DMS 273 treated with DMSO at 0.1 percent for 48 hours (cell line): ENCODE measurements around the gene REXO1.
"Not testable (repeated sequence)": the region's sequence is repeated elsewhere in the genome, so short reads cannot be mapped to it uniquely, and the experiment has no call there.

Experiments used
- DNase-seq: peaks from one replicate; lab custom pipeline; 2025; lab: John Stamatoyannopoulos, UW

REXO1 gene

DNA sequence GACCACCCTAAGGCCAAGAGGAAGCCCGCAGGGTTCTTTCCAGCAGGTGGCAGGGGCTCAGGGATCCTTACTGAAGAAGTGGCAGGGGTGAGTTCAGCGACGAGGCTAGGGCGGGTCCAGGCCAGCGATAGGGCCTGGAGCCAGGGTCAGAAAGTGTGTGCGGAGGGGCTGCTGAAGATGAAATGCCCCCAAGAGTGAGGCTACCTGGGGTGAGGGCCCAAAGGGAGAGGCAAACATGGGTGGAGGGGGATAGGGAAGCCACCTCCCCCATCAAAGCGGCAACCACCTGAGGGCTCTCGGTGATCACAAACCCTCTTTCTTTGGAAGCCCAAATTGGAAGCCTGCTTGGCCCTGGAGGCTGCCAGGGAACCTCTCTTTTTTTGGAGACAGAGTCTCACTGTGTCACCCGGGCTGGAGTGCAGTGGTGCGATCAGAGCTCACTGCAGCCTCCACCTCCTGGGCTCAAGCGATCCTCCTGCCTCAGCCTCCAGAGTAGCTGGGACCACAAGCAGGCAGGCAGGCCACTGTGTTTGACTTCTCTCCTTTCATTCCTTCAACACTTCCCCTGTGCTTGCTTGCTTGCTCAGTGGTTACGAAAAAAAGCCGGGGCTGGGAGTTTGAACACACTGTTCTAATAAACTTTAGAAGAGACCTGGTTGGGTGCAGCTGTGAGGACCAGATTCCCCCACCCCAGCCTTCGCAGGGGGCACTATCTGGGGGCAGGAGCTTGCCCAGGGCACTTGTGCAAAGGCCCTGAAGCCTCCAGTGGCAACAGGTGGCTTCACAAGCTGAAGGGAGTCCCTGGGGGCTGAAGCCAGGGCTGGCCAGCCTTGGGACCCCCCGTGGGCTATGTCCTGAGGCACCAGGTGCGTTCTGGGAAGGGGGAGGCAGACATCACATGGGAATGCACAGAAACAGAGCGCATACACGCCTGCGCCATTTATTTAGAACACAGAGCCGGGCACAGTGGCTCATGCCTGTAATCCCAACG lies 34.8 kb downstream of the REXO1 start:
- no peak for DNase-seq

DNA sequence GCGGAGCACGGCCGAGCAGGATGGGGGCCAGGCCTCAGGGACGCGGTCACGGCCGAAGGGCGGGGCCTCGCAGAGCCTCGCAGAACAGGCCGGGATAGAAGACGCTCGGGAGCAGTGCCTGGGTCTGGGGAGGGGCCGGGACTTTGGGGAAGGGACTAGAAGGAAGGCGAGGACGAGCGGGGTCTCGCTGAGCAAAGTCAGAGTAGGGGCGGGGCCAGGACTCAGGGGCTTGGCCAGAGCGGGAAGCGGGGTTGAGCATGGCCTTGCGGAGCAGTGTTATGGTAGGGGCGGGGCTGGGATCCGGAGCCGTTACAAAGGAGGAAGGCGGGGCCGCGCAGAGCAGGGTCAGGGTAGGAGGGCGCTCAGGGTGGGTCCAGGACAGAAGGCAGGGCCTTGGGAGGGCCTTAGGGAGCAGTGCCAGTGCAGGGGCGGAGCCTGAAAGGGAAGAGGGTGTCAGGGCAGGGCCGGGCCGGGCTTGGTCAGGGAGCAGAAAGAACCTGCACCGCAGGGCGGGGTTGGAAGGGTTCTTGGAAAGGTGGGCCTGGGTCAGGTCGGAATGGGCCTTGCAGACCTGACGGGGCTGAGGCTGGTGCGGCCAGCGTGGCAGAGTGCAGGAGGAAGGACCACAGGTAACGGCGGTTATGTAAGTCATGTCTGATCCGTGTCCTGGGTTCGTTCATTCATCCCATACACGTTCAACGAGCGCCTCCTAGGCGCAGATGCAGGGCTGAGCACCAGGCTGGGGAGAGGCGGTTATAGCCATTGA lies 35.7 kb downstream of the REXO1 start:
- DNase-seq, result peak; percentile 89

DNA sequence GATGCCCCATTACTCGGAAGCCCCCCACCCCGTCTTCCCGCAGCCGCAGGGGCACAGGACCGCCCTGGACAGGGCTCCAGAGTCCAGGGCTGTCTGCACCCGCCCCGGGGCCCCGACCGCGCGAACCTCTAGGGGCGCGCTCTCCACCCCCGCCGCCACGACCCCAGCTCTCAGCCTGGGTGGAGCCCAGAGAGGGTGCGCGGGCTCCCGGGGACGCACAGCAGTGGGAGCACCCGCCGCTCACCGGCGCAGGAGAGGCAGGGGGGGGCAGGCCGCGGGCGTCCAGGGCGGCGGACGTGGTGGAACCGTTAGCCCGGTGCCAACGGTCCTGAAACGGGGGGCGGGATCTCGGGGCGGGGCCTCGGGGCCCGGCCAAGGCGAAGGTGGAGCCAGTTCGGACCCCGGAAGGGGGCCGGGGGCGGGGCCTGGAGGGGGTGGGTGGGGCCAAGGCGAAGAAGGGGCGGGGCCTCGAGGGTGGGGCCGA lies 36.3 kb downstream of the REXO1 start, which contains the start of gene ATP8B3:
Gene ATP8B3, minus strand, starts transcription at position 335 of the 484 bp plus-strand sequence. CDS start 540 bp downstream, outside the sequence.
- DNase-seq, result no peak

DNA sequence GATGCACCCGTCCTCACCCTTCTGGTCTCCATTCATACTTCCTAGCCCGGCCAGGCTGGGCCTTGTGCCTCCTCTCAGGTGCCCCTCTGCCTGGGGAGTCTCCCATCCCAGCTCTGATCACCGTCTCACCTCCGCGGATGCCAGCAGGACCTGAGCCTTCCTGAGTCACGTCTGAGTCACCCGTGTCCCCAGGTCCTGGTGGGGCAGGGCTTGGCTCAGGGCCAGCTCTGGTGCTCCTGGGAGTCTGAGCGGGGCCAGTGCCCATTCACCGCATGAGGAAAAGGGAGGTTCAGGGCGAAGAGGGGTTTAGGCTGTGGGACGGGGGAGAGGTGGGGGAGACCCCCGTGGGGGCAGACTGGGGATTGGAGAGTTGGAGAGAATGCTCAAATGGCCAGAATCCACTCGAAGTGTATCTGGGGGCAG lies 36.8 kb downstream of the REXO1 start:
- DNase-seq, result no peak

DNA sequence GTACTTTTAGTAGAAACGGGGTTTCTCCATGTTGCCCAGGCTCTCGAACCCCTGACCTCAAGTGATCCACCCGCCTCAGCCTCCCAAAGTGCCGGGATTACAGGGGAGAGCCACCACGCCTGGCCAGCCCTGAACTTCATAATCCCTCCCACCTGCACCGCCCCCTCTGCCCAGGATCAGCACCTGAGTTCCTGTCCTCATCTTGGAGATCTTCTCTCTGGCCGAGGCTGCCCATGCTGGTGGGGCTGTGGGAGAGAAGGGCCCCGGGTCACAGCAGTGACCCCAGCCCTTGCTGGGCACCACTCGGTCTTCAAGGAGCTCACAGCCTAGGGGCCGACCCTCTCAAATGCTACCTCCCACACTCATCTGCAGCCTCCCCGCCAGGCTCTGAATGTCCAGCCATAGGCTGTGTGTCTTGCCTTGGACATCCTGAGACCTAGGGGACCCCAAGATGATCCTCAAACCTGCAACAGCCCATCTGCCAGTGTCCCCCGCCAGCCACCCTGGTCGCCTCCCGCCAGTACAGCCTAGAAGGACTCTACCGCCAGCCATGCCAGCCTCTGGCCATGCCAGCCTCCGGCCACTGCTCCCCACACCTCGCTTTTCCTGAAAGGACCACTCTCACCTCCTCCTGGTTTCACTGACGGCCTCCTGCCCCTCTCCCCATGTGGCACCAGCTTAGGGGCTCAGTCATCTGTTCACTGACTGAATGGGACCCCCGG lies 37.7 kb downstream of the REXO1 start:
- DNase-seq, result no peak

DNA sequence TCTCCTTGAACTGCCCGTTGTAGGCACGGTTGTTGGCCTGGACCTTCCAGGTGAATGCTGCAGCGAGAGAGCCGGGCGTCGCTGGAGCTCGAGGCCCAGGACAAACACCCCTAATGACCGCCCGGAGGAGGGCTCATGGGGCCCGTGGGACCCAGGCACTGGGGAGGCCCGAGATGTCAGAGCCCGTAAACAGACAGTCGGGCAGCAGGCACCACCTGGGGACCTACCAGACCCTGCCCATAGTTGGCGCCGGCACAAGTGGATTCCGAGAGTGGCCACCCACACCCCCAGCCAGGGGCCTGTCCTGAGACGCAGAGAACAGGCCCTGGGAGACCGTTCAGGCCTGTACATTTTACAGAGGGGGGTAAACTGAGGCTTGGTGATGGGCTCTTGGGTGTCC lies 38.6 kb downstream of the REXO1 start:
- no peak for DNase-seq

DNA sequence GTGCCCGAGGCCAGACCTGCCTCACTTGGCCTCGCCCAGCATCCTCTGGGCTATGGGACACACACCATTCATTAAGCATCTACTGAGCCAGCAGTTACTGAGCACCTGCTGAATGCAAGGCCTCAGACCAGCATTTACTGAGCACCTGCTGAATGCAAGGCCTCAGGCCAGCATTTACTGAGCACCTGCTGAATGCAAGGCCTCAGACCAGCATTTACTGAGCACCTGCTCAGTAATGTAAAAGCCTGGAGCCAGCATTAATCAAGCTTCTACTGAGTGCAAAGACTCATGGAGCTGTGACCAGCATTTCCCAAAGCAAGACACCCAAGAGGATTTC lies 39.9 kb downstream of the REXO1 start:
- DNase-seq, result no peak

DNA sequence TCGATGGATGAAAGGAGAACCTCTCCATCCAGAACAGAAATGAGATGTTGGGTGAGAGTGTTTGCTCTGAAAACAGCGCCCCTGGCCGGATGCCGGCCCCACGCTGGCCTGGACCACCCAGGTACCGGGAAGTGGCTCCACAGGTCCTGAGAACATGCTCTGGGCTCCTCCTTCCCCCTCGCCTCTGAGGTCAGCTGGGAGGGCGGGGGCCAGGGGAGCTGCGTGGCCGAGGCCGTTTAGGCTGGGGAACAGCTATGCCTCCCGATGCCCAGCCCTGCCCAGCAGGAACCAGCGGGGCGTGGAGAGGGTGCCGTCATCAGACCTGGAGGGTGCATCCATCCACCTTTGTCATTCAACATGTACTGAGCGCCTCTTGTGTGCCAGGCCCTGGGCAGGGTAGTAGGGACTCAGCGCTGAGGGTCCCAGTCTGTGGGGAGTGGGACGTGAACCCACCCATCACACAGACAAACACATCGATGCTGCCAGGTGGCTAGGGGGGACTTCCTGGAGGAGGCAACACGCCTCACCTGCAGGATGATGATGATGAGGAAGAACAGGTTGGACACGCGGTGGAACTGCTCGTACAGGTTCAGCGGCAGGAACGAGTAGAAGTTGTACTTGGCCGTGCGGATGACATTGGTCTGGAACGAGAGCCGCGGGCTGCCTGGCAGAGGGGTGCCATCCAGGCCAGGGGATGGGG lies 40.4 kb downstream of the REXO1 start:
- DNase-seq, result no peak

DNA sequence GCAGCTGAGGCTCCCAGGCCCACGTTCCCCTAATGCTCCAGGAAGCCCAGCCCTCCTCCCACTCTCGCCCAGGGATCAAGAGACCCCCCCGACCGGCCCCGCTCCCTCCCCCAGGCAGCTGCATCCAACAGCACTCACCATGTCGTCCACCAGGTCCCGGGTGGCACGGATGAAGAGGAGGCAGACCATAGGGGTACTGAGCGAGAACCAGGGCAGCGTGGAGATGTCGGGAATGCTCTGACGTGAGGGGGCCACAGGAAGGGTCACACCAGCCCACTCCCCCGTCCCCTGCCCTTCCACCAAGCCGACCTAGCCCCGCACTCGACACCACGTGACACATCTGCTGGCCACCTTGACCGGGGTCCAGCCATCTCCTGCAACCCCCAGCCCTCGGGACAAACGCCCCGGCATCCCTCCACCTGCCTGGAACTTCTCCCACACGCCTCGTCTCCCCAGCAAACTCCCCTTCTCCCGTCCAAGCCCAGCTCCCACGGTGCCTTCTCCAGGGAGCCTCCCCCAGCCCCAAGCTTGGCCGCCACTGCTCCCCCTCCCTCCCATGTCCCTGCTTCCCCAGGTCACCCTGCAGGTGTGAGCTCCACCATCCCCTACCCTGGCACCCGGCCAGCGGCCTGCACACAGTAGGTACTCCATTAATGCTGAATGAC lies 41.1 kb downstream of the REXO1 start:
- no peak for DNase-seq

DNA sequence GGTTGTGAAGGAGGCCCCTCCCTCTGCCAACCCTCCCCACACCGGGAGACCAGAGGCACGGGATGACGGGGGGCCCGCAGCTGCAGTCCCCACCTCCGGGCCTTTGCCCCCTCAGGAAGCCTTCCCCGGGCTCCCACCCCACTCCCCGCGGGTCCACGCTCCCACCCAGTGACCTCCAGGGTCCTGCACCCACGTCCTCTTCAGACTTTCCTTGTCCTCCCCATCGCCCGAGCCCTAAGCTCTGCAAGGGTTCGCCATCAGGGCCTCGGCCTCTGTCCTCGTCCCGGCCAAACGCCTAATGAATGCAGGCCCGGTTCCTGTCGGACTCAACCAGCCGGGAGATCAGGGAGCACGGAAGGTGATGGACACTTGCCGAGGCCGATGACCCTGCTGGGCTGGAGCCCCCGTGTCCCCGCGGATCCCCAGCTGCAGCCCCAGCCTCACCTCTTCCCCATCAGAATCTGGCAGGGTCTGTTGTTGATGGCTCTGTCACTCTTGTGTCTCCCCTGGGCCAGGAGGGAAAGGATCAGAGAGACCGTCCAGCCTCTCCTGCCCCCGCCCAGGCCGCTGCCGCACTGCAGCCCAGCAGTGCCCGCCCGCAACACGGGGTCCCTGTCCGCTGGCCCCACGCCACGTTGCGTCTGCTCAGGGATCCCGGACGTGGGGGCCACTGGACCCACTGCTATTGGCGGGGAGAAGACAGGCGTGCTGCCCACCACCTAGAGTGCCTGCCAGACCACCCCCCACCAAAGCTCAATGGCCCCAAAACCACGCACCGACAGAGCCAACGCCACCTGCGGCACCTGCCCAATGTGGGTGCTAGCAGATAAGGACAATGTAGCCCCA lies 41.9 kb downstream of the REXO1 start:
- no peak for DNase-seq

DNA sequence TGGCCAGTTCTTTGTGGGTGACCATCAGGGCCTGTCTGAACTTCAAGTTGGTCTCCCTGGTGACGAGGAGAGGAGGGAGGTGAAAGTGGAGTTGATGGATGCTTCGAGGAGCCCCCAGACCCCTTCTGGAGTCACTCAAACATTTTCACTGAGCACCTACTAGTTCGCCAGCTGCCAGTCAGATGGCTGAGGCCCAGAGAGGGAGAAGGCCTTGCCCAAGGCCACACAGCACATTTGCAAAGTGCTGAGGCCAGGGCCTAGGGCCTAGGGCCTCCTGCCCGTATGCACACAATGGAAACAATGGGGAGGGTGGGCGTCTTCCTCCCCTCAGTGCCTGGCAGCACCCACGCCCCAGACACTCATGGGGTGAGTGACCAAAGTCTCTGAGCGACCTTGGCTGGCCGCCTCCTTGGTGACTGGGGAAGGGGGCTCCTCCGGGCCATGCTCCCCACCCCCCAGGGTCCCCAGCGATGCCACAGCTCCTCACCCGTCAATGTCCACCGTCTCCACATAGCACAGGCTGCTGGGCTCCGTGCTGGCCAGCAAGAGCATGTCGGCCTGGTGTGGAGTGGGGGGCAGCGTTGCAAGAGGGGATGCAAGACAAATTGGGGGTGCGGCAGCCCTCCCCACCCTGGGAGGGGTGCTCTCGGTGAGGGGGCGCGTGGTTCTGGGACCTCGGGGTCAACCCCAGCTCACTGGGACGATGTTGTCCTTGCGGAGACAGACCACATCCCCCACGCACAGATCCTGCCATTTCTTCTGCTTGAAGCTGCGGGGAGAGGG lies 42.7 kb downstream of the REXO1 start:
- no peak for DNase-seq

DNA sequence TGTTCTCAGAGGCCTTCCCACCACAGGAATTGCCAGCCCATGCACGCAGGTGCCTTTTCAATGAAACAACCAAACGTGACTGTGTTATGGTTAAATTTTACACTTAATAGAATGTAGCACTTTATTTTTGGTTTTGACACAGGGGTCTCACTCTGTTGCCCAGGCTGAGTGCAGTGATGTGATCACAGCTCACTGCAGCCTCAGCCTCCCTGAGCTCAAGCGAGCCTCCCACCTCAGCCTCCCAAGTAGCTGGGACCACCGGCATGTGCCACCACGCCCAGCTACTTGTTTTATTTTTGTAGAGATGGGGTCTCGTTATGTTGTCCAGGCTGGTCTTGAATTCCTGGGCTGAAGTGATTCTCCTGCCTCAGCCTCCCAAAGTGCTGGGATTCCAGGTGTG lies 43.4 kb downstream of the REXO1 start:
- DNase-seq, result no peak

DNA sequence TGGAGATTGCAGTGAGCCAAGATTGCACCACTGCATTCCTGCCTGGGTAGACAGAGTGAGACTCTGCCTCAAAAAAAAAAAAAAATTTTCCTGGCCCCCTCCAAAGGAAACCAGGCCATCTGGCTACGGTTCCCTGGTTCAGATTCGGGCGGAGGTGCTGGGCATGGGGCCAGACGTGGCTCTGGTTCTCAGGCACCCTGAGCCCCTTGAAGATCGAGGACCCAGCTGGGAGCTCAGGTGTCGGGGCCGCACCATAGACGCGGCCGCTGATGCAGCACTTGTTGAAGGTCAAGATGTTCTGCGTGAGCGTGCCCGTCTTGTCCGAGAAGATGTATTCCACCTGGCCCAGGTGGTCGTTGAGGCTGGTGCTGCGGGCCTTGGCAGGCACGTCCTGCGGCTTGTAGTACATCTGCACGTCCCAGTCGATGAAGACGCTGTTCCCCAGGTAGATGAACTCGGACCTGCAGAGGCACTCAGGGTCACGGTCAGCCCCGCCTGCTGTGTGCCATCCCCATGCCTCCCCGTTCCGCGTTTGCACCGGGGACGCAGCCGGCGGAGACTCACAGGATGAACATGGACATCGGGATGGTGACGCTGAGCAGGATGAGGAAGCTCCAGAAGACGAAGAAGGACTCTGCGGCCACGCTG lies 48.5 kb downstream of the REXO1 start:
- DNase-seq, result no peak

DNA sequence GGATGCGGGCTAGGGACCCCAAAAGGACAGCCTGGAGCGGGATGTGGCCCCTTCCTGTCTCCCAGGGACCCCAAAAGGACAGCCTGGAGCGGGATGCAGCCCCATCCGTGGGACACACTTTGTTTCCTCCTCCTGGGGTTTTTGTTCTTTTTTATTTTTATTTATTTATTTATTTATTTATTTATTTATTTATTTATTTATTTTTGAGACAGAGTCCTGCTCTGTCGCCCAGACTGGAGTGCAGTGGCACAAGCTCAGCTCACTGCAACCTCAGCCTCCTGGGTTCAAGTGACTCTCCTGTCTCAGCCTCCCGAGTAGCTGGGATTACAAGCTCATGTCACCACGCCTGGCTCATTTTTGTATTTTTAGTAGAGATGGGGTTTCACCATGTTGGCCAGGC lies 51.0 kb downstream of the REXO1 start:
- not testable (repeated sequence) for DNase-seq

DNA sequence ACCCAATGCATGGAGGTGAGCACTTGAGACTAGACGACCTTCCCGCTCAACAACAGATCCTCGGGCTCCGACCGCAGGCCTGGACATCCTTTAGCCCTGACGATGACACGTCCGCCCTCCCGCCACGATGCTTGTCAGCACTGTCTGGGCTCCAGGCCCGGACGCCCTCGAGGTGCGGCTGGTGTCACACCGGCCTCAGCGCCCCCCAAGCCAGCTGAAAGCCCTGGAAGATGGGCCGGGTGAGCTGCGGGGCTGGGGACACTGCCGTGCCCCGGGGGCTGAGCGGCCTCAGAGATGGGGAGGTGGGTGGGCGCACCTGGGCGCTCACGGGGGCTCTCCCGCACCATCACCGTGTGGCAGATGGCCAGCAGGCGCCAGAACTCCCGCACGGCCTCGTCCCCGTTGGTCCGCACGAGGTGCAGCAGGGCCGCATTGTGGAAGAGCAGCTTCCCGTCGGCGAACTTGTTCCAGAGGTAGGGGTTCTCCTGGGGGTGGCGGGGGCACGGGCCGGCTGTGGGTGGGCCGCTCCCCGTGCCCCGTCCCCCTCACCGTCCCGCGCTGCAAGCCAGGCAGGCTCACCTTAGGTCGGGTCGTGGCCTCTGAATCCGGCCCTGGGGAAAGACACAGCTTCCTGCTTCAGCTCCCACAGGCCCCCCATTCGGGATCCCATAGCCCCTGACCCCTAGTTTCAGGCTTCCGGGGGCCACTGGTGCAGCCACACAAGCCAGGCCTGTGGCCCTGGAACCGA lies 51.7 kb downstream of the REXO1 start:
- DNase-seq, result no peak

DNA sequence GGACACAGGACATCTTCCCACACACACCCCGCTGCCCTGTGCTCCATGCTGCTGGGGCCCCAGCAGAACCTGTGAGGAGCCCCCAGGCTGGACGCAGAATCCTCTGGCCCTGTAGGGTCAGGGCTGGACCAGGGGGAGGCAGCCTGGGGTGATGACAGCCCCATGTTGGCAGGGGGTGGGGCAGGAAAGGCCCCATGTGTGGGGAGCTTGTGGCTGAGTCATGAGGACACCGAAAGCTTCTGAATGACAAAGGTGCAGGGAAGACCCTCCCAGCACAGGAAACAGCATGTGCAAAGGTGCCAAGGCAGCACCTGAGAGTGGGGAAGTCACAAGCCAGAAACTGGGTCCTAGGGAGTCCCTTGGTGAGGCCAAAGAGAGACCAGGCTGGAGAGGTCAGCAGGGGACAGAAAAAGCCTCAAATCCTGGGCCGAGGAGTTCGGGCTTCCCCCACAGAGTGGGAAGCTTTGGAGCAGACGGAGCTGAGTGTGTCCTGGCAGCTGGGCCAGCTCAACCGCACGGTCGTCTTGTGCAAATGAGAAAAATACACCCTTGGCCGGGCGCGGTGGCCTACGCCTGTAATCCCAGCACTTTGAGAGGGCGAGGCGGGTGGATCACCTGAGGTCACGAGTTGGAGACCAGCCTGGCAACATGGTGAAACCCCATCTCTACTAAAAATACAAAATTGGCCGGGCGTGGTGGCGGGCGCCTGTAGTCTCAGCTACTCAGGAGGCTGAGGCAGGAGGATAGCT lies 53.7 kb downstream of the REXO1 start:
- no peak for DNase-seq

DNA sequence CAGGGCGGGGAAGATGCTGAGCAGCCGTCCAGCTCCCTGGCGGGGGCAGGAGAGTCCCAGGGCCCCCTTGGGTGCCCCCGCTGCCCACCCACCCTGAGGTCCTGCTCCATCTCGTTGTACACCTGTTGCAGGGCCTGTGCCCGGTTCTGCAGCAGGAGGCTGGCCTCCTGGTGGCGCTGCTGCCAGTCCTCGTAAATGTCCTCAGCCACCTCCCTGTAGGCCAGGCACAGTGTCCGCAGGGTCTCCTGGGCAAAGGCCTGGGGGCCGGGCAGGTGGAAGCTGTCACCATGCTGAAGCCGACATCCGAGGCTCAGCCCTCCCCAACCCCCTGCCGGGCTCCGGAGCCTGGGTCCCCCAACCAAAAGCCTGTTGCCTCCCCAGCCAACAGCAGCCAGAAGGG lies 56.4 kb downstream of the REXO1 start:
- DNase-seq, result no peak
